SK-N-SH treated with all-trans-retinoic acid at 6 μM for 48 hours (cell line): ENCODE data around the gene ALG1L2.
"Not testable (repeated sequence)": the region's sequence is repeated elsewhere in the genome, so short reads cannot be mapped to it uniquely, and the experiment has no call there.

Experiments used
- ARNTL ChIP-seq: fragments of 450-650 bp; formaldehyde crosslinking; IDR thresholded peaks from 2 replicates; pipeline ENCODE4 v1.5.0; 2020; ENCODE audit warnings: low read depth, mild to moderate bottlenecking, moderate library complexity, borderline replicate concordance
- GLIS3 ChIP-seq: fragments of 250-450 bp; sonication (Bioruptor Pico); IDR thresholded peaks from 2 replicates; pipeline ENCODE4 v1.5.0; 2020; ENCODE audit warnings: mild to moderate bottlenecking, moderate library complexity
- RARB ChIP-seq: fragments of 250-450 bp; sonication (Bioruptor Pico); IDR thresholded peaks from 2 replicates; pipeline ENCODE4 v1.8.0; 2021; ENCODE audit warnings: mild to moderate bottlenecking, moderate library complexity
- TCF4 ChIP-seq: fragments of 250-450 bp; sonication (Bioruptor Pico); IDR thresholded peaks from 2 replicates; pipeline ENCODE4 v1.8.0; 2021; ENCODE audit warnings: mild to moderate bottlenecking, moderate library complexity, borderline replicate concordance
- TOX ChIP-seq: fragments of 250-450 bp; sonication (Bioruptor Pico); IDR thresholded peaks from 2 replicates; pipeline ENCODE4 v1.8.0; 2021; ENCODE audit warnings: mild to moderate bottlenecking, moderate library complexity, borderline replicate concordance
- ZFP3 ChIP-seq: fragments of 250-450 bp; sonication (Bioruptor Pico); IDR thresholded peaks from 2 replicates; pipeline ENCODE4 v1.5.0; 2020; ENCODE audit warnings: mild to moderate bottlenecking, moderate library complexity
- TF ChIP-seq, protein P1 (sequence below): fragments of 250-450 bp; sonication (Bioruptor Pico); IDR thresholded peaks from 2 replicates; pipeline ENCODE4 v1.8.0; 2020; ENCODE audit warnings: mild to moderate bottlenecking, moderate library complexity, borderline replicate concordance

DNA sequence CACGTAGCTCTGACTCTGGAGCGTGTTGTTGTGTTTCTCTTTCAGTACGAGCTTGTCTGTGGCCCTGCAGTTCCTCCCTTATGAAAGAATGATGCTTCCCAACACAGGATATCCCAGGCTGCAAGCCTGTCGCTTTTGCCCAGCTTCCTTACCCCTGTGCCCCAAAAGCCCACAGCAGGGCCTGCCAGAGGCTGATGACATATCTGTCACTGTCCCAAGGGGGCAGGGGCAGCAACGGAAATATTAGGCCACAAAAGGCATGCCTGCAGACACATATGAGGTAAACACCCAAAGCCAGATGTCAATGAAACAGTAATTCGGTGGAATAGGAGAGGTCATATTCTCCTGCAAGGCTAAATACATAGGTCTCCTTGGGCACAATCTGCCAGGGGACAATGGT is 38.0 kb upstream of the ALG1L2 start:
- not testable (repeated sequence) for TF ChIP-seq ZFP3 (CRISPR knock-in tag); TCF4 (CRISPR knock-in tag); TOX; RARB; GLIS3 (CRISPR knock-in tag); ARNTL (CRISPR knock-in tag)
- TF ChIP-seq, protein P1, sequence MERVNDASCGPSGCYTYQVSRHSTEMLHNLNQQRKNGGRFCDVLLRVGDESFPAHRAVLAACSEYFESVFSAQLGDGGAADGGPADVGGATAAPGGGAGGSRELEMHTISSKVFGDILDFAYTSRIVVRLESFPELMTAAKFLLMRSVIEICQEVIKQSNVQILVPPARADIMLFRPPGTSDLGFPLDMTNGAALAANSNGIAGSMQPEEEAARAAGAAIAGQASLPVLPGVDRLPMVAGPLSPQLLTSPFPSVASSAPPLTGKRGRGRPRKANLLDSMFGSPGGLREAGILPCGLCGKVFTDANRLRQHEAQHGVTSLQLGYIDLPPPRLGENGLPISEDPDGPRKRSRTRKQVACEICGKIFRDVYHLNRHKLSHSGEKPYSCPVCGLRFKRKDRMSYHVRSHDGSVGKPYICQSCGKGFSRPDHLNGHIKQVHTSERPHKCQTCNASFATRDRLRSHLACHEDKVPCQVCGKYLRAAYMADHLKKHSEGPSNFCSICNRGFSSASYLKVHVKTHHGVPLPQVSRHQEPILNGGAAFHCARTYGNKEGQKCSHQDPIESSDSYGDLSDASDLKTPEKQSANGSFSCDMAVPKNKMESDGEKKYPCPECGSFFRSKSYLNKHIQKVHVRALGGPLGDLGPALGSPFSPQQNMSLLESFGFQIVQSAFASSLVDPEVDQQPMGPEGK (CRISPR knock-in tag): not testable (repeated sequence)
